Measurements from ENCODE around the gene PXMP4. TPM values are rescaled to one million over a fixed set of nuclear protein-coding genes. Genes with fewer than 3 reads are reported as not detected.

The PXMP4 gene
- total RNA-seq, 2 experiments from 2014 or later, result 13.4 to 19.2 TPM

- POLR2A ChIA-PET, result interaction anchor here (1.0 to 1.9 kb wide), 5 partner anchors 9 to 60 kb away, joined by 3 to 7 read pairs (median 6); partner anchors contain the start of genes C20orf144, PXMP4 and ZNF341
Observed at GRCh38 chr20:33672426-33673113, 47.5 kb downstream of the PXMP4 start.

GRCh38 chr20:33671573-33672288 is 48.4 kb downstream of the PXMP4 start:
- peaks cover 32% of the 10 kb centered on the region for H3K4me1 Mint-ChIP-seq

More at GRCh38 chr20:33672426-33673113, 47.5 kb downstream of the PXMP4 start:
- Mint-ChIP-seq H3K9me3 (no peaks in the 10 kb centered on the region), H3K36me3 (peaks cover 12% of the 10 kb centered on the region), H3K4me3 (peak overlapping the region; percentile 93), H3K27me3 (no peaks in the 10 kb centered on the region), H3K4me1 (peaks cover 31% of the 10 kb centered on the region), H3K27ac (peak overlapping the region; percentile 84)
- ATAC-seq (ENCODE audit: low read depth) (no peak), DNase-seq (no peak)

DNA sequence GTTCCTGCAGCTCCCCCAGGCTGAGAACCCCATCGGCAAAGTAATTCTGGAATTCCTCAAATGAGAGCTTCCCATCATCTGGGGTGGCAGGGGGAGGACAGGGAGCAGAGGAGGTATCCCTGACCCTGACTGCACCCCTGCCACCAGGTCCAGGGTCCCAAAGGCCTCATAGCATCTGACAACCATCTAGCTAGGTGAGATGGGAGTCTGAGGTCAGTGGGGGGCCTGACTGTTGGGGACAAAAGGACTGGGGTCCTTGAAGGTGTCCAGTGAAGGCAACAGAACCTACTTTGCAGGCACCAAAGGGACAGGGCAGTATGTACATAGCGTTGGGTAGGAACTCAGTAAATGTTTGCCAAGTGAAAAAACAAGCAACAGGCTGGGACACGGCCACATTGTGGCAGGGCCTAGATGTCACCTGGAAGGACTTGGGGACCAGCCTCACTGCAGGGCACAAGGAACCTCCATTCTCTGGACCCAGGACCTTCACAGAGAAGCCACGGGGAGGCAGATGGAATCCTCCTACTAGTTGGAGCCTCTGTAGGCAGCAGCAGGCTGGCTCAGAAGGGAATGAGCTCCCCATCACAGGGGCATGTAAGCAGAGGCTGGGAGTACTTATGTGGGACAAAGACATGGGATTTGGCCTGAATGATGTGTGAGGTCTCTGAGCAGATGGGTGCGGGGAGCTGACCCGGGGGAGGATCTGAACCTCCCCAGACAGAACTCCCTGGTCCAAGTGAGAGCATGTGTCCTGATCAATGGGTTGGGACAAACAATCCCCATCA is 49.2 kb downstream of the PXMP4 start:
- no peak for ATAC-seq (ENCODE audit: low read depth)
- peak overlapping the region; percentile 16 for H3K4me3 Mint-ChIP-seq

More at GRCh38 chr20:33671573-33672288, 48.4 kb downstream of the PXMP4 start:
- H3K27me3 Mint-ChIP-seq, result no peaks in the 10 kb centered on the region
- H3K36me3 Mint-ChIP-seq, result peaks cover 12% of the 10 kb centered on the region
- no peak for DNase-seq
- no peaks in the 10 kb centered on the region for H3K9me3 Mint-ChIP-seq
- peak overlapping the region; percentile 37 for H3K4me3 Mint-ChIP-seq
- POLR2A ChIA-PET, result interaction anchor here (0.7 to 1.9 kb wide), 7 partner anchors 8 to 60 kb away, joined by 3 to 7 read pairs (median 5); partner anchors contain the start of genes C20orf144, PXMP4 and ZNF341
- H3K27ac Mint-ChIP-seq, result no peak overlapping the region
- ATAC-seq (ENCODE audit: low read depth), result no peak

DNA sequence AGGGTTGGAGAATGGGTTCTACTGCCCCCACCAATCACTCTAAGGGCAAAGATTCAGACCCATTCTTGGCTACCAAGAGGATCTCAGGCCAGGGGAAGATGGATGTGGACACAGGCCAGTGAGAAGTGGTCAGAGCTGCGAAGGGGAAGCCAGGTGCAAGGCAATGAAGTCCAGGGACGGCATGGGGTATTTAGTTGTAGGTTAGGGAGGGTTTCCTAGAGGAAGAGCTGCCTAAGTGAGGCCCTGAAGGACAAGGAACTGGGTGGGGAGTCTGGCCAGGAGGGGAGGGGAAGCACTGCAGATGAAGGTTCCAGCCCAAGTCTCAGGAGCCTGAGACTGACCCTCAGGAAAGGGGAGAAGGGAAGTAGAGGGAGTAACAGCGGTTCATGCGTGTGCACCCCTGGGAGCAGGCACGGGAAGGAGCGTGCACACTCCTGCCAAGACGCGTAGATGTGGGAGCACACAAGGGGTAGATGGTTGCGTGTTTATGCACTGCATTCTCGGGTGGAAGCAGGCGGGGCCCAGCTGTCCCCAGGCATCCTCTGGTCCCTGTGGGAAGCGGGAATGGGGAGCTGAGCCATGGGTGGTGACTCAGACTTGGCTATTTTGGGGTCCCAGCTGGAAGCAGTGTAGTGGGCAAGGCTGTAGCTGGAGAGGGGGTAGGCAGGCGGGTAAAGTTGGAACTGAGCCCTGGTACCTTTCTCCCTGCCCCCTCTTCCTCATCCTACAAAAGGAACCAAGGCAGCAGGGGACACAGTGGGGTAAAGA is 50.1 kb downstream of the PXMP4 start:
- H3K4me3 Mint-ChIP-seq, result no peak overlapping the region
- no peaks in the 10 kb centered on the region for H3K9me3 Mint-ChIP-seq
- H3K4me1 Mint-ChIP-seq, result peaks cover 36% of the 10 kb centered on the region
- POLR2A ChIA-PET, result interaction anchor here (3.4 to 8.3 kb wide), 2 partner anchors 10 to 15 kb away, joined by 16 to 116 read pairs; no protein-coding TSS in a partner anchor
- peak overlapping the region; percentile 50 for H3K27ac Mint-ChIP-seq
- H3K27me3 Mint-ChIP-seq, result no peaks in the 10 kb centered on the region
- peaks cover 11% of the 10 kb centered on the region for H3K36me3 Mint-ChIP-seq
- ATAC-seq (ENCODE audit: low read depth) (no peak), DNase-seq (no peak)

More for the DNA sequence above, 49.2 kb downstream of the PXMP4 start:
- Mint-ChIP-seq H3K4me1 (peaks cover 38% of the 10 kb centered on the region), H3K27ac (peak overlapping the region; percentile 39), H3K9me3 (no peaks in the 10 kb centered on the region), H3K36me3 (peaks cover 12% of the 10 kb centered on the region), H3K27me3 (no peaks in the 10 kb centered on the region)
- no peak for DNase-seq
- POLR2A ChIA-PET, result interaction anchor here (0.7 to 8.3 kb wide), 6 partner anchors 8 to 14 kb away, joined by 3 to 116 read pairs (median 6); partner anchors contain the start of gene C20orf144

DNA sequence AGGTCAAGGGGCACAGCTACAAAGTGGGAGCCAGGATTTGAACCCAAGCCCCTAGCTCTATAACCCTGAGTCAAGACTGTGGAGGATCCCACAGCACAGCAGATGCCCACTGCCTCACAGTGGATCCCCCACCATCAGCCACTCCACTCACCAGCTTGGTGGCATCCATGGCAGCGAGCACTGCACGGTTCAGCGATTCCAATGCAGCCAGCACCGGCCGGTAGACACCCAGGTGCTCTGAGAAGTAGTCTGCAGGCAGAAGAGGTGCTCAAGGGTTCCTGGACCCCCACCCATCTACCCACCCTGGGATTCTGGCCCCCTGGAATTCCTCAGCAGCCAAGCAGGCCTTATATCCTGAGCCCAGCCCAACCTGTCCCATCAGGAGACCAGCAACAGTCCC is 50.9 kb downstream of the PXMP4 start:
- DNase-seq, result no peak
- ATAC-seq (ENCODE audit: low read depth), result no peak
- H3K4me1 Mint-ChIP-seq, result peaks cover 39% of the 10 kb centered on the region
- peaks cover 9% of the 10 kb centered on the region for H3K36me3 Mint-ChIP-seq
- POLR2A ChIA-PET, result interaction anchor here (1.4 to 8.3 kb wide), 5 partner anchors 11 to 268 kb away, joined by 3 to 116 read pairs (median 20); partner anchors contain the start of genes CDK5RAP1, E2F1 and PXMP4
- no peaks in the 10 kb centered on the region for H3K9me3 Mint-ChIP-seq
- H3K4me3 Mint-ChIP-seq, result no peak overlapping the region
- H3K27me3 Mint-ChIP-seq, result no peaks in the 10 kb centered on the region
- no peak overlapping the region for H3K27ac Mint-ChIP-seq

GRCh38 chr20:33668466-33669155 is 51.5 kb downstream of the PXMP4 start:
- POLR2A ChIA-PET, result interaction anchor here (0.9 to 8.3 kb wide), 10 partner anchors 11 to 444 kb away, joined by 3 to 116 read pairs (median 14); partner anchors contain the start of genes CBFA2T2, CDK5RAP1, E2F1 and EIF2S2
- Mint-ChIP-seq H3K27me3 (no peaks in the 10 kb centered on the region), H3K27ac (peak overlapping the region; percentile 80), H3K9me3 (no peaks in the 10 kb centered on the region), H3K36me3 (peaks cover 9% of the 10 kb centered on the region), H3K4me3 (peak overlapping the region; percentile 76), H3K4me1 (peaks cover 39% of the 10 kb centered on the region)
- no peak for DNase-seq
- no peak for ATAC-seq (ENCODE audit: low read depth)

DNA sequence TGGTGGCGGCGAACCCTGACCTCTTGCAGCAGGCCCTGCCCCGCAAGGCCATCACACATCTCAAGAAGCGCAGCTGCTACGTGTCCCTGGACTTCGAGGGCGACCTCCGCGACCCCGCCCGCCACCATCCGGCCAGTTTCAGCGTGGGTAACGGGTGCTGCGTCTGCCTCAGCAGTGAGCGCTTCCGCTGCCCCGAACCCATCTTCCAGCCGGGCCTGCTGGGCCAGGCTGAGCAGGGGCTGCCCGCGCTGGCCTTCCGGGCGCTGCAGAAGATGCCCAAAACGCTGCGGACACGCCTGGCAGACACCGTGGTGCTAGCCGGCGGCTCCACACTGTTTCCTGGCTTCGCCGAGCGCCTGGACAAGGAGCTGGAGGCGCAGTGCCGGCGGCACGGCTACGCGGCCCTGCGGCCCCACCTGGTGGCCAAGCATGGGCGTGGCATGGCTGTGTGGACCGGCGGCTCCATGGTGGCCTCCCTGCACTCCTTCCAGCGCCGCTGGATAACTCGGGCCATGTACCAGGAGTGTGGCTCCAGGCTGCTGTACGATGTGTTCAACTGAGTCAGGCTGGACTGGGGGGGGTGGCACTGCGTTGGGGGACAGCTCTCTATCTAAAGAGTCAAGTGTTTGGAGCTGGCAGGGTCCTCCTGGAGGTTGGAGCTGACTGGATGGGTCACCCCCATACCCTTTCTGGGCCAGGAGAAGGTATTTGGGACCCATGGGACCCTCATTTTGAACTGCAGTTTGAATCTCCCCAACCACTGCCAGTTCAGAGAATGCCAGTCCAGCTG is 52.2 kb downstream of the PXMP4 start:
- peaks cover 33% of the 10 kb centered on the region for H3K4me1 Mint-ChIP-seq
- H3K27ac Mint-ChIP-seq, result peak overlapping the region; percentile 80
- ATAC-seq (ENCODE audit: low read depth) (peak; percentile 53), DNase-seq (peak; percentile 89)
- H3K9me3 Mint-ChIP-seq, result no peaks in the 10 kb centered on the region
- peak overlapping the region; percentile 76 for H3K4me3 Mint-ChIP-seq
- peaks cover 8% of the 10 kb centered on the region for H3K36me3 Mint-ChIP-seq
- H3K27me3 Mint-ChIP-seq, result no peaks in the 10 kb centered on the region
- POLR2A ChIA-PET, result interaction anchor here (0.9 to 8.3 kb wide), 11 partner anchors 7 to 445 kb away, joined by 3 to 116 read pairs (median 13); partner anchors contain the start of genes CBFA2T2, CDK5RAP1, E2F1 and EIF2S2

DNA sequence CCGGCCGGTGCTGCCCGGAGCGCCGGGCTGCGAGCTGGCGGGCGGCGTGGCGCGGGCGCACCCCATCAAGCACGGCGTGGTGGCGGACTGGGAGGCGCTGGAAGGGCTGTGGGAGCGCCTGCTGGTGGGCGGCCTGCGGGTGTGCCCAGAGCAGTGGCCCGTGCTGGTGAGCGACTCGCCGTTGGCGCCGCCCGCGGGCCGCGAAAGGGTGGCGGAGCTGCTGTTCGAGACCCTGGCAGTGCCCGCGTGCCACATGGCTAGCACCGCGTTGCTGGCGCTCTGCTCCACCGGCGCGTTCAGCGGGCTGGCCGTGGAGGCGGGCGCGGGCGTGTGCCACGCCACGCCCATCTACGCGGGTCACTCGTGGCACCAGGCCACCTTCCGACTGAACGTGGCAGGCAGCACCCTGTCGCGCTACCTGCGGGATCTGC is 52.9 kb downstream of the PXMP4 start:
- ATAC-seq (ENCODE audit: low read depth) (peak; percentile 8), DNase-seq (no peak)
- Mint-ChIP-seq H3K27ac (peak overlapping the region; percentile 80), H3K36me3 (peaks cover 8% of the 10 kb centered on the region), H3K9me3 (no peaks in the 10 kb centered on the region), H3K27me3 (no peaks in the 10 kb centered on the region), H3K4me3 (peak overlapping the region; percentile 76), H3K4me1 (peaks cover 33% of the 10 kb centered on the region)
- POLR2A ChIA-PET, result interaction anchor here (0.9 to 8.3 kb wide), 14 partner anchors 8 to 445 kb away, joined by 3 to 116 read pairs (median 12); partner anchors contain the start of genes CBFA2T2, CDK5RAP1, E2F1 and EIF2S2

DNA sequence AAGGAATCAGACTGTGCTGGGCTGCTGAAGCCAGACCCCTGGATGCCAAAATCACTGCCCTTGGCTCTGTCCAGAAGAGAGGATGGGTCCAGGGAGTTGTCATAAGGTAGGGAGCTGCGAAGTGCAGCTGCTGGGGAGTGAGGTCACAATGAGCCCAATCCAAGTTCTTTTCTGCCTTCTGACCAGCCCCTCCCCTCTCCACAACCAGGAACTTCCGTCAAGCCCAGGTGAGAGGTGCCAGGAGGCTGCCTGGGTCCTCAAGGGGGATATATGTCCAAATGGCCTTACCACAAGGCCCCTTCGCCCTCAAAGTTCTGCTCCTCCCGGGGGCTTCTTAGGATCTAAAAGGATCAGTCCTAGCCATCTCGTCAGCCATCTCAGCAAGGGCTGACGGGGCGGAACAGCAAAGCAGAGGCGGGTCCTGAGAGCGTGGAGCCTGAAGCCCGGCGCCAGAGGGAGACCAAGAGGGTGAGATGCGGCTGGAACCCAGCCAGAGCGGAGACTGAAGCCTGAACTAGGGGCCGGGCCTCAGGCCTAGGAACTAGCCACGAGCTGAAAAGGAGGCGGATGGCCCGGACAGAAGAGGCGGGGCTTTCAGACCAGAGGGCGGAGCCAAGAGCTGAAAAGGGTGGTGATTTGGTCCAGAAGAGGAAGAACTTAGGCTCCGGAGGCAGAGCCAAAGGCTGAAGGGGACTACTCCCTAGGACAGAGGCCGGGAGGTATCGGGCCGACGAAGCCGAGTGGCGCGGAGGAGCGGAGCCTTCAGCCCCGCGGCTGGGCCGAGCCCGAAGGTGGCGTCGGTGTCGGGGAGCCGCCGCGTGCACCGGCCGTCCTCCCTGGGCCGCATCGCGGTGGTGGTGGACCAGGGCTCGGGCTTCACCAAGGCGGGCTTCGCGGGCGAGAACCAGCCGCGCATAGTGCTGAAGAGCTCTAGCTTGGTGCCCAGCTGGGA is 53.5 kb downstream of the PXMP4 start, which contains the start of gene ACTL10:
ACTL10 (plus strand) TSS at position 651 of the 952 bp plus-strand sequence. CDS start 555 bp downstream, outside the sequence.
- peaks cover 4% of the 10 kb centered on the region for H3K36me3 Mint-ChIP-seq
- peak within 1 kb of the TSS; percentile 93 for H3K27ac Mint-ChIP-seq
- POLR2A ChIA-PET, result interaction anchor here (0.9 to 8.3 kb wide), 12 partner anchors 9 to 446 kb away, joined by 3 to 116 read pairs (median 12); partner anchors contain the start of genes CBFA2T2, CDK5RAP1, E2F1 and EIF2S2
- H3K9me3 Mint-ChIP-seq, result no peaks in the 10 kb centered on the region
- peaks cover 28% of the 10 kb centered on the region for H3K4me1 Mint-ChIP-seq
- peak within 1 kb of the TSS; percentile 92 for H3K4me3 Mint-ChIP-seq
- no peaks in the 10 kb centered on the region for H3K27me3 Mint-ChIP-seq
- DNase-seq, result peak; percentile 84
- peak; percentile 51 for ATAC-seq (ENCODE audit: low read depth)

- Mint-ChIP-seq H3K27ac (peak overlapping the region; percentile 83), H3K9me3 (no peaks in the 10 kb centered on the region), H3K4me3 (peak overlapping the region; percentile 83), H3K36me3 (peaks cover under 1% of the 10 kb centered on the region), H3K4me1 (peaks cover 27% of the 10 kb centered on the region), H3K27me3 (no peaks in the 10 kb centered on the region)
- ATAC-seq (ENCODE audit: low read depth) (no peak), DNase-seq (peak; percentile 31)
- POLR2A ChIA-PET, result interaction anchor here (0.6 to 8.3 kb wide), 9 partner anchors 10 to 222 kb away, joined by 3 to 116 read pairs (median 10); partner anchors contain the start of genes CBFA2T2, E2F1, NECAB3 and PXMP4
Observed at GRCh38 chr20:33664762-33665144, 55.4 kb downstream of the PXMP4 start.
